ENCODE data around the gene CYS1. TPM values are rescaled to one million over a fixed set of nuclear protein-coding genes. Genes with fewer than 3 reads are reported as not detected.
A peak's percentile ranks its signal among the peaks of the same experiment; 100 is the strongest.
"Not testable (repeated sequence)": the region's sequence is repeated elsewhere in the genome, so short reads cannot be mapped to it uniquely, and the experiment has no call there.

The CYS1 gene
- total RNA-seq, 1 donor from 2014 or later, result 27.8 TPM

GRCh38 chr2:10012963-10013461 lies 67.2 kb downstream of the CYS1 start:
- no peak for DNase-seq (ENCODE audit: low spot score)

GRCh38 chr2:10012366-10012962 lies 67.7 kb downstream of the CYS1 start:
- not testable (repeated sequence) for DNase-seq (ENCODE audit: low spot score)

GRCh38 chr2:10011606-10012325 lies 68.4 kb downstream of the CYS1 start:
- not testable (repeated sequence) for DNase-seq (ENCODE audit: low spot score)

GRCh38 chr2:10010861-10011605 lies 69.2 kb downstream of the CYS1 start:
- not testable (repeated sequence) for DNase-seq (ENCODE audit: low spot score)

GRCh38 chr2:10009811-10010781 lies 70.1 kb downstream of the CYS1 start:
- peak; percentile 60 for DNase-seq (ENCODE audit: low spot score)

GRCh38 chr2:10009271-10009810 lies 70.9 kb downstream of the CYS1 start:
- no peak for DNase-seq (ENCODE audit: low spot score)

GRCh38 chr2:10008809-10009176 lies 71.4 kb downstream of the CYS1 start:
- DNase-seq (ENCODE audit: low spot score), result no peak

- no peak for DNase-seq (ENCODE audit: low spot score)
Observed at GRCh38 chr2:10007921-10008808, 72.0 kb downstream of the CYS1 start.

GRCh38 chr2:10007435-10007834 lies 72.8 kb downstream of the CYS1 start:
- no peak for DNase-seq (ENCODE audit: low spot score)

Other genes starting within 250 kb of the CYS1 start
- 14.8 TPM for gene TAF1B, start 236.9 kb downstream of the CYS1 start, total RNA-seq
- gene GRHL1, start 128.7 kb downstream of the CYS1 start, total RNA-seq, result 7.2 TPM
- 22.8 TPM for gene KLF11, start 36.9 kb downstream of the CYS1 start, total RNA-seq
- gene RRM2, start 42.3 kb upstream of the CYS1 start, total RNA-seq, result 5.4 TPM
- 44.0 TPM for gene HPCAL1, start 222.5 kb upstream of the CYS1 start, total RNA-seq

Data from mucosa of gallbladder (tissue), 1 donor.